A673 (cell line): ENCODE results near the gene LMF1. TPM values are rescaled to one million over a fixed set of nuclear protein-coding genes. Genes with fewer than 3 reads are reported as not detected.

Source experiments
- BruUV-seq: library from RNA; stranded (reverse); fragments of 400-500 nt; replicated peaks from 2 replicates; lab custom pipeline; 2021; lab: Mats Ljungman, UMichigan
- CTCF ChIA-PET: fragments of 300-600 bp; sonication (Branson Sonifier 250); formaldehyde crosslinking; loops from one replicate; lab custom pipeline; 2022; ENCODE audit warnings: antibody characterized with exemption; lab: Charles Lee
- POLR2A ChIA-PET: fragments of 300-600 bp; sonication (Branson Sonifier 250); formaldehyde crosslinking; loops from one replicate; lab custom pipeline; 2022; ENCODE audit warnings: antibody characterized with exemption; ENCODE audit not compliant: low non-redundant PET; lab: Charles Lee
- DNase-seq: peaks from one replicate; pipeline ENCODE4 v3.0.0-alpha.2; 2015; ENCODE audit warnings: low spot score
- H3K27ac ChIP-seq: fragments of 200-600 bp; sonication (generic); 2 replicates; pipeline ENCODE4 v1.5.1; 2016; ENCODE audit warnings: mixed run types, low read depth, mild to moderate bottlenecking, mixed read lengths, antibody characterized with exemption, low read length; ENCODE audit not compliant: poor library complexity, severe bottlenecking
- H3K27me3 ChIP-seq: fragments of 200-600 bp; sonication (generic); replicated peaks from 2 replicates; pipeline ENCODE4 v1.6.1; 2017; ENCODE audit warnings: mixed run types, low read depth, mild to moderate bottlenecking, mixed read lengths, antibody characterized with exemption, low read length; ENCODE audit not compliant: insufficient read depth, poor library complexity
- H3K36me3 ChIP-seq: fragments of 200-600 bp; sonication (generic); 2 replicates; pipeline ENCODE4 v1.6.1; 2016; ENCODE audit warnings: mixed run types, mild to moderate bottlenecking, mixed read lengths, antibody characterized with exemption, low read length; ENCODE audit not compliant: insufficient read depth, poor library complexity, severe bottlenecking
- H3K4me1 ChIP-seq: fragments of 200-600 bp; sonication (generic); 2 replicates; pipeline ENCODE4 v1.6.1; 2017; ENCODE audit warnings: mixed run types, mild to moderate bottlenecking, mixed read lengths, antibody characterized with exemption, low read length; ENCODE audit not compliant: insufficient read depth, poor library complexity, severe bottlenecking
- H3K4me3 ChIP-seq: fragments of 200-600 bp; sonication (generic); 2 replicates; pipeline ENCODE4 v1.5.1; 2016; ENCODE audit warnings: low read depth, mixed run types, mild to moderate bottlenecking, mixed read lengths, low read length; ENCODE audit not compliant: poor library complexity, severe bottlenecking
- H3K9me3 ChIP-seq: fragments of 200-600 bp; sonication (generic); 2 replicates; pipeline ENCODE4 v1.6.1; 2016; ENCODE audit warnings: mixed run types, low read depth, mild to moderate bottlenecking, mixed read lengths, antibody characterized with exemption, low read length; ENCODE audit not compliant: poor library complexity, severe bottlenecking
- EZH2 ChIP-seq: fragments of 200-600 bp; sonication (generic); IDR thresholded peaks from 2 replicates; pipeline ENCODE4 v1.6.1; 2017; ENCODE audit warnings: borderline replicate concordance, low read depth, mild to moderate bottlenecking, mixed read lengths, antibody characterized with exemption, low read length; ENCODE audit not compliant: poor library complexity, severe bottlenecking
- intact Hi-C: fragments of 100-400 bp; cut with micrococcal nuclease; formaldehyde crosslinking; loops from one replicate; pipeline ENCODE4 v1.10.0; 2022; ENCODE audit not compliant: unreplicated experiment
- total RNA-seq: library from RNA; stranded (reverse); gene quantifications from 2 replicates; pipeline ENCODE4 v1.2.3, GENCODE V29; 2021
- TF ChIP-seq, protein P1 (sequence below): fragments of 300-800, 200-600 bp; sonication (generic); conservative IDR thresholded peaks from 2 replicates; pipeline ENCODE4 v1.5.1; 2017; ENCODE audit warnings: low read depth, mild to moderate bottlenecking, antibody characterized with exemption, low read length, moderate library complexity, mixed read lengths

The LMF1 gene
- total RNA-seq, 1 experiment from 2014 or later: 21.0 TPM

DNA sequence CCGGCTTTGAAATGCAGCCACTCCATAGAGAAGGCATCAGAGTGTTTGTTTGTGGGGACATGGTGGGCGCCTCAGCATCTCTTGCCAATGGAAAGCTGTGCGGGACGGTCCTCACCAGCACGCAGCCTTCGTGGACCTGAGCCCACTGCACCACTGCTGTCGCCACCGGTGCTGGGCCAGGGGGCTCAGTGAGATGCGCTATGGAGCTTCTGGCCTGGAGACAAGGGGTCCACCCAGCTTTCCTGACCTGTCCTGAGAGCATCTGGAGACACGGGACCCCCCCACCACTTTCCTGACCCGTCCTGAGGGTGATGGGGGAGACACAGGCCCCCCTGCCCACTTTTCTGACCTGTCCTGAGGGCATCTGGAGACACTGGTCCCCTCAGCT, 79.4 kb downstream of the LMF1 start:
- no peak overlapping the region for H3K4me3 ChIP-seq
- intact Hi-C loops: no loop called here
- CTCF ChIA-PET: no interaction called here
- POLR2A ChIA-PET: no interaction called here
- peaks cover 7% of the 10 kb centered on the region for H3K4me1 ChIP-seq
- H3K27ac ChIP-seq: no peak overlapping the region
- H3K27me3 ChIP-seq: no peaks in the 10 kb centered on the region
- H3K36me3 ChIP-seq: no peaks in the 10 kb centered on the region
- no peak for DNase-seq
- H3K9me3 ChIP-seq: no peaks in the 10 kb centered on the region
- TF ChIP-seq EZH2: no peak
- TF ChIP-seq, protein P1, sequence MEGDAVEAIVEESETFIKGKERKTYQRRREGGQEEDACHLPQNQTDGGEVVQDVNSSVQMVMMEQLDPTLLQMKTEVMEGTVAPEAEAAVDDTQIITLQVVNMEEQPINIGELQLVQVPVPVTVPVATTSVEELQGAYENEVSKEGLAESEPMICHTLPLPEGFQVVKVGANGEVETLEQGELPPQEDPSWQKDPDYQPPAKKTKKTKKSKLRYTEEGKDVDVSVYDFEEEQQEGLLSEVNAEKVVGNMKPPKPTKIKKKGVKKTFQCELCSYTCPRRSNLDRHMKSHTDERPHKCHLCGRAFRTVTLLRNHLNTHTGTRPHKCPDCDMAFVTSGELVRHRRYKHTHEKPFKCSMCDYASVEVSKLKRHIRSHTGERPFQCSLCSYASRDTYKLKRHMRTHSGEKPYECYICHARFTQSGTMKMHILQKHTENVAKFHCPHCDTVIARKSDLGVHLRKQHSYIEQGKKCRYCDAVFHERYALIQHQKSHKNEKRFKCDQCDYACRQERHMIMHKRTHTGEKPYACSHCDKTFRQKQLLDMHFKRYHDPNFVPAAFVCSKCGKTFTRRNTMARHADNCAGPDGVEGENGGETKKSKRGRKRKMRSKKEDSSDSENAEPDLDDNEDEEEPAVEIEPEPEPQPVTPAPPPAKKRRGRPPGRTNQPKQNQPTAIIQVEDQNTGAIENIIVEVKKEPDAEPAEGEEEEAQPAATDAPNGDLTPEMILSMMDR: no peak
- BruUV-seq: no TSS peak

- Histone ChIP-seq H3K9me3 (no peaks in the 10 kb centered on the region), H3K27me3 (no peaks in the 10 kb centered on the region), H3K27ac (no peak overlapping the region), H3K36me3 (no peaks in the 10 kb centered on the region), H3K4me3 (no peak overlapping the region), H3K4me1 (peaks cover 7% of the 10 kb centered on the region)
- no TSS peak for BruUV-seq
- TF ChIP-seq, protein P1: no peak
- no peak for TF ChIP-seq EZH2
- POLR2A ChIA-PET: no interaction called here
- CTCF ChIA-PET: no interaction called here
- intact Hi-C loops: no loop called here
- no peak for DNase-seq
Measured at GRCh38 chr16:890716-891352, 80.0 kb downstream of the LMF1 start.

DNA sequence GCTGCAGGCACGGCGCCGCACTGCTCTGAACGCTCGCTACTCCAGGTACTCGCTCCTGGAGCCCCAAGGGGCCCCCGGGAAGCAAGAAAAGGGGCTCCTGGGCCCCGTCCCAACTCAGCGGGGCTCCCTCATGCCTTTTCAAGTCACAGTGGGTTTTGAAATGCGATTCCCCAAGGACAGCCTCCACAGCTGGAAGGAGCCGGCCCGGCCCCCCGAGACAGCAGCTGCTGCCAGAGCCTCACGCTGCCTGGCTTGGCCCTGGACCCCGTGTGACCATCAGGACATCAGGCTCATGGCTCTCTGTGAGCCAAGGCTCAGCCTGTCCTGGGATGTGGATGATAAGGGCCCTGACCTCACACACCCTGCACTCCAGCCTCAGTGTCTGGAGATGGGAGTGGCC, 80.6 kb downstream of the LMF1 start:
- Histone ChIP-seq H3K36me3 (no peaks in the 10 kb centered on the region), H3K4me1 (peaks cover 7% of the 10 kb centered on the region), H3K27me3 (no peaks in the 10 kb centered on the region), H3K9me3 (no peaks in the 10 kb centered on the region), H3K27ac (no peak overlapping the region), H3K4me3 (no peak overlapping the region)
- no peak for DNase-seq
- TF ChIP-seq, protein P1: no peak
- no peak for TF ChIP-seq EZH2
- CTCF ChIA-PET: no interaction called here
- POLR2A ChIA-PET: no interaction called here
- intact Hi-C loops: no loop called here
- no TSS peak for BruUV-seq
